ENCODE data around the gene MKRN2OS.

DNA sequence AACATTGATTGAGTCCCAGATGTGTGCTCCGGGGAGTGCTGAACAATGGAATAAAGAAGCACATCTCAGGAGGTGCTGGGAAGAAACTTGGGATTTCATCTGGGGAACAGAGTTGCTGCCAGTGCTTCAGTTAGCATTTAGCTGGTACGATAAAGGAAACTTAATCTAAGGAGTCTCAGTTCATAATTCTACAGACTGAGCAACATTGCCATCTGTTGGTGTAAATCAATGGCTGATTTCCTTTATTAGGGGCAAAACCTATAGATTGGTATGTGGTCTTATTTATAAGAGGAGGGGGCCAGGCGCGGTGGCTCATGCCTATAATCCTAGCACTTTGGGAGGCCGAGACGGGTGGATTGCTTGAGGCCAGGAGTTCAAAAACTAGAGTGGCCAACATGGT lies 8.9 kb downstream of the MKRN2OS start:
- TF ChIP-seq, protein P1, sequence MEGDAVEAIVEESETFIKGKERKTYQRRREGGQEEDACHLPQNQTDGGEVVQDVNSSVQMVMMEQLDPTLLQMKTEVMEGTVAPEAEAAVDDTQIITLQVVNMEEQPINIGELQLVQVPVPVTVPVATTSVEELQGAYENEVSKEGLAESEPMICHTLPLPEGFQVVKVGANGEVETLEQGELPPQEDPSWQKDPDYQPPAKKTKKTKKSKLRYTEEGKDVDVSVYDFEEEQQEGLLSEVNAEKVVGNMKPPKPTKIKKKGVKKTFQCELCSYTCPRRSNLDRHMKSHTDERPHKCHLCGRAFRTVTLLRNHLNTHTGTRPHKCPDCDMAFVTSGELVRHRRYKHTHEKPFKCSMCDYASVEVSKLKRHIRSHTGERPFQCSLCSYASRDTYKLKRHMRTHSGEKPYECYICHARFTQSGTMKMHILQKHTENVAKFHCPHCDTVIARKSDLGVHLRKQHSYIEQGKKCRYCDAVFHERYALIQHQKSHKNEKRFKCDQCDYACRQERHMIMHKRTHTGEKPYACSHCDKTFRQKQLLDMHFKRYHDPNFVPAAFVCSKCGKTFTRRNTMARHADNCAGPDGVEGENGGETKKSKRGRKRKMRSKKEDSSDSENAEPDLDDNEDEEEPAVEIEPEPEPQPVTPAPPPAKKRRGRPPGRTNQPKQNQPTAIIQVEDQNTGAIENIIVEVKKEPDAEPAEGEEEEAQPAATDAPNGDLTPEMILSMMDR (conservative IDR thresholded peaks at IDR 0.05) = no peak
- no peak for TF ChIP-seq ZFX (IDR thresholded peaks at IDR 0.05)

Data from C4-2B (cell line).